Stimulated activated CD8-positive, alpha-beta memory T cell treated with anti-CD3 and anti-CD28 coated beads, Interleukin-15, amount 100 ng/mL, for 4 hours (primary cell): Measurements from ENCODE around the gene LPCAT4.
"Not testable (repeated sequence)": the region's sequence is repeated elsewhere in the genome, so short reads cannot be mapped to it uniquely, and the experiment has no call there.

Source experiments
- DNase-seq, 2 donors: peaks; one replicate each; pipeline ENCODE4 v3.0.0-alpha.2; 2020; ENCODE audit warnings: low read depth in 2 of 2

LPCAT4 gene

DNA sequence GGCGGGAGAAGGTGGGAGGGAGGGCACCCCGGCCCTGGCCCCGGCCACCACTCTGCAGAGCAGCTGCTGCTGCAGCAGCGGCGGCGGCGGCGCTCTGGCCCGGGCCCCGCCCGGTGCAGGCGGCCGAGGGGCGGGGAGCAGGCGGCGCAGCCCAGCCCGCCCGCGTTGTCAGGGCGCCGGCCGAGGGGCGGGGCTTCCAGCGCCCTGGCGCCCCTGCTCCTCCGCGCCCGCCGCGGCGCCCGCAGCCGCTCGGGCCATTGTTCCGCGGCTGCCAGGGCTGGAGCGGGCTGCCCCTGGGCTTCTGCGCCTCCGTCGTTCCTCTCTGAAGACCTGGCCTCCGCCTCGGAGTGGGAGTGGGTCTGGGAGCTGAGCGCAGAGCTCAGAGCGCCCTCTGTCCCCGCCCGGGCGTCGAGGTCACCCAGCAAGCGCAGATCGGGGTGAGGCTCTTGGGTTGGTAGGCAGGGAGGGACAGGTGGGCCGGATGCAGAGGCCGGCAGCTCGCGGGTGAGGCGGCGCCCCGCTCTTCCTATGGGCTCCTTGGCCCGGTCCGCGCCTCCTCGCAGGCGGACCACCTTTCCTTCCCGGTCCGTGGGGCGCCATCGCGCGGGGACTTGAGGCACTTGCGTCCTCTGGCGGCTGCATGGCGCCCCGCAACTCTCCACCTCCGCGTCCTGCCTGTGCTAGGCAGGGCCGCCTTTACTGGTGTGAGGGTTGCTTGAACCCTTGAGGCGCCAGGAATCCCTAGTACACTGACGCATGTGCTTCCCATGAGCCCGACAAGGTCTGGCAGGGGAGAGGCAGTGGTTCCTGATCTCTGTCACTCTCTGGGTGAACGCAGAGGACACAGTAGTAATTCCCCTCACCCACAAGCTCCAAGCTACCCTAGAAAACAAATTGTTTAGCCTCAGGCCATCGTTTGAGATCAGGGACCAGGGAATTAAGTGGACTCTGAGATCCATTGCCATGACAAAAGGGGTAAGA, at the start of gene LPCAT4:
Gene LPCAT4 (minus strand): TSS at position 96 of the 981 bp plus-strand sequence. CDS start 96 bp downstream, outside the sequence.
- DNase-seq: peak; percentile 73 to 74

DNA sequence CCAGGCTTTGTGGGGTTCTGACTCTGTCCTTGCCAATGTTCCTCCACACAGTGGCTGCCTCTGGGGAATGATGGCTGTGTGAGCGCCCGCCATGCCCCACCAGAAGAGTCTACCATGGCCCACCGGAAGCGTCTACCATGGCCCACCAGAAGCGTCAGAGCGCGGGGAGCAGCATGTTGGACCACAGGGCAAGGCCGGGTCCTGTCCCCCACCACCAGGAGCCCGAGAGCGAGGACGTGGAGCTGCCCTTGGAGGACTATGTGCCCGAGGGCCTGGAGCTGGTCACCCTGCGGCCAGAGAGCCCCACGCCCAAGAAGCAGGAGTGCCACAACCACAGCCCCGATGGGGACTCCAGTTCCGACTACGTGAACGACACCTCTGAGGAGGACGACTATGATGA, 42.5 kb upstream of the LPCAT4 start:
- DNase-seq: not testable (repeated sequence)

DNA sequence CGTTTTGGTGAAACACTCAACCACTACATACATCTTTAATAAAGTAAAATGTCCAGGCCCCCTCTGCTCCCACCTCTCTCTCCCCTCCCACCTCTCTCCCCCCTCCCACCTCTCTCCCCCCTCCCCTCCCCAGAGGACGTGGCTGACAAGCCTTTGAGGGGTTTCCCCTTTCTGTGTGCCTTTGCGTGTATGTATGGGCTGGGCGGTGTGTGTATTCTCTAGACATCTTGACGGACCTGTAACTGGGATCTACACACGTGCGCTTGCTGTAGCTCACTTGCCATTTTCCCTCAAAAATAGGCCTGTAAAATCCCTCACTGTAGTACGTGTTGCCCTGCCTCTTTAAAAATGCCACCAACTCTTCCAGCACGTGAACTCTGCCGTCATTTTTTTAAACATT, 42.0 kb upstream of the LPCAT4 start:
- not testable (repeated sequence) for DNase-seq

GRCh38 chr15:34403899-34404298, 36.9 kb upstream of the LPCAT4 start:
- DNase-seq: not testable (repeated sequence)

DNA sequence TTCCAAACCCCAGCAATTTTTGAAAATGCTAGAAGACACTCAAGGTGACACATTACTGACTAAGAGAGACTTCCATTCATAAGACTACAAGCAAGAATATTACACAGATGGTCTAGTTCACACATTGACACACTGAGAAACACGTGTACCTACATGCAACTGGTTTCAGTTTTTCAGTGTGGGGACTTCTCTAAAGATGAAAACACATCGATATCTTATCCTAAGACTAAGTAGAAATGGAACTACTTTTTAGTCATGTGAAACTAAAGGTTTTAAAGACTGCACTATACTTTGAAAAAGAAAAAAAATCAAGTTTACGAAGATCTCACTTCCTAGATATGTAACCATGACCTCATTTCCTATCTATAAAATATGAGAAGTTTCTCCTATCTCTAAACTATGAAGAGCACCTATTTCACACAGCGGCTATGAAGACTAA, 36.2 kb upstream of the LPCAT4 start:
- not testable (repeated sequence) for DNase-seq

- not testable (repeated sequence) for DNase-seq
Measured at GRCh38 chr15:34397637-34398259, 30.8 kb upstream of the LPCAT4 start.

- not testable (repeated sequence) for DNase-seq
Measured at GRCh38 chr15:34392981-34393380, 26.0 kb upstream of the LPCAT4 start.

- DNase-seq: not testable (repeated sequence)
Measured at GRCh38 chr15:34389594-34390086, 22.6 kb upstream of the LPCAT4 start.

- DNase-seq: not testable (repeated sequence)
Measured at GRCh38 chr15:34381829-34382521, 15.0 kb upstream of the LPCAT4 start.

- DNase-seq: not testable (repeated sequence)
Measured at GRCh38 chr15:34380491-34380890, 13.5 kb upstream of the LPCAT4 start.

GRCh38 chr15:34376856-34377255, 9.9 kb upstream of the LPCAT4 start:
- no peak for DNase-seq

GRCh38 chr15:34375541-34375940, 8.5 kb upstream of the LPCAT4 start:
- not testable (repeated sequence) for DNase-seq

- DNase-seq: no peak
Measured at GRCh38 chr15:34374816-34375215, 7.8 kb upstream of the LPCAT4 start.

- DNase-seq: no peak
Measured at GRCh38 chr15:34373951-34374350, 7.0 kb upstream of the LPCAT4 start.

DNA sequence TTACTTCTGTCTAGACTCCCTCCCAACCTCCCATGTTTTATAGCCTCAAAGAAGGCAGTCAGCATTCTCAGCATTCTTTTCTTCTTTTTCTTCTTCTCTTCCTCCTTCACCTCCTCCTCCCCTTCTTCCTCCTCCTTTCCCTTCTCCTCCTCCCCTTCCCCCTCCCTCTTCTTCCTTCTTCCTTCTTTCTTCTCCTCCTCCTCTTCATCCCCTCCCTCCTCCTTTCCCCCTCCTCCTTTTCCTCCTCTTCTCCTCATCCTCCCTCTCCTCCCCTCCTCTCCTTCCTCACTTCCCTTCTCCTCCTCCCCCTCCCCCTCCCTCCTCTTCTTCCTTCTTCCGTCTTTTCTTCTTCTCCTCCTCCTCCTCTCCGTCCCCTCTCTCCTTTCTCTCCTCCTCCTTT, 3.6 kb upstream of the LPCAT4 start:
- DNase-seq: no peak

DNA sequence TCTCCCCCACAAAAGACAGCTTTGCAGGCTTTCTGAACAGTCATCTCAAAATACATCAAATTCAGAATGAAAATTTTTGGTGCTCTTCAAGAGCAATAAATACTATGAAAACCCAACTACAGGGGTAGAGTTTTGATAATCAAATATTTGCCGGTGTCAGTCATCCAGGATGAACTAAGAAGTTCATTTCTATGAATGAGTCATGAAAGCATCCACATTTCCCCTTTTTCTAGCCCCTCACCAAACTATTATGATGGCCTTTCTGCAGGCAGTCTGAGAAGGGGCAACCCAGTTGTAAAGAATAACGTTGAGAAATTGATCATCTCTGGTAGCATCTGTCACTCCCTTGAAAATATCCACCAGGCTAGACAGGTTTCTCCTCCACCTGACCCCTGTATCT, 3.1 kb upstream of the LPCAT4 start:
- no peak for DNase-seq

DNA sequence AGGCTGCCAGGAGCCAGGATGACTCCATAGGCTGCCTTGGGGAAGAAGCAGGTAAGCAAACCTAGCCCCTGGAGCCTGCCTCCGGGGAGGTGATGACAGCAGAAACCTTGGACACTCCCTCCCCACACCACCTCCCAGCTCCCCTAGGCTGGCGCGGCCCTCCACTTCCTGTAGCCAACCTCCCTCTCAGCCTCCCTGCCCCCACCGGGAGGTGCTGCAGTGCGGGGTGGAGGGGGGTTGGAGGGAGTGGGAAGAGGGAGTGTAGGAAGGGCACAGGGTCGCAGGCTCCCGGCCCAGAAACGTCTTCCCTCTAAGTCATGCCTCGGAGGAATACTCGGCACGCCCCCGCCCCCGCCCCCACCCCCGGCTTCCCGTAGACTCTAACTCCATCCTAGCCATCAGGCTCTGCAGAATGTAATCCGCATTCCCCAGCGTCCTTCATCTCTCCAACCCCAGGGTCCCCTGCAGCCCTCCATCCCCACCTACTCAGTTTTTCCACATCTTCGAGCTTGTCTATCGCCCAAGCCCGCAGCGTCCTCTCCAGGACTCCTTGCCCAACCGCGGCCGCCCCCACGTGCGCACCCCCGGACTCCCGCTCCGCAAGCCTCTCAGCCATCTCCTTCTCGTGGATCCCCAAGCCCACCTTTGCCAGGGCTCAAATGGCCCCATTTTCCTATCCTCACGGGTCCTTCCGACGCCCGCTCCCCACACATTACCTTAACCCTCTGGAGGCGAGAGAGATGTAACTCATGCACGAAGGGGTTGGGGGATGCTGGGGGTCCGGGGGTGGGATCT, 528 bp downstream of the LPCAT4 start:
- peak in 1 of 2 donors; percentile 17 for DNase-seq

GRCh38 chr15:34365836-34366235, 1.2 kb downstream of the LPCAT4 start:
- no peak for DNase-seq

DNA sequence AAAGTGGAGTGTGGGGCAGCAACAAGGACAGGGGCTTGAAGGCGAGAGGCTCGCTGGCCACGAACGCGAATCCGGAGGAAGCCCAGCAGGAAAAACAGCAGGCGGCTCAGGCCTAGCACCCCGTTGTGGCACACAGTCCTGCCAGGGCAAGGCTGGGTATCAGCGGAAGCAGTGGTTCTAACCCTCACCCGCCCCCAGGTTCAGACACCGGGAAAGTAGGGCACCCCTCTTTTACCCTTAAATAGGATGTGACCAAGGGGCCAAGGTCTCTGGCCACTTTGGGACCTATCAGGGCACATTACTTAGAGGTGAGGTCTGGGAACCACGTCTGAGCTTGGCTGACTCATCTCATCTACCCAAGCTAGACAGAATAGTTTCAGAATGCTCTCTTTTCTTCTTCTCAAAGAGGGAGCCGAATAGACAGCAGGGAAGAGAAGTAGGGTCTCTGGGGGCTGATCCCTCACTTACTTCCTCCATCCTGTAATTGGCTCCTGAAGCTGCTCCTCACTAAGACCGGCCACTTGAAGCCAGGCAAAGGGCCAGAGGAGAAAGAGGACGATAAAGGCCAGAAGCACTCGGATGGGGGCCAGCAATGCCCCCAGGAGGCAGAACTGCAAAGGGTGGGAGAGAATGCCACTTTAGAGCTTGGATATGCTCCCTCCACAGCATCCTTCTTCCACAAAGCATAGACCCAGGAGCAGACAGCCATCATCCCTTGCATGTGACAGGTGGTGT, 1.7 kb downstream of the LPCAT4 start:
- no peak for DNase-seq

- no peak for DNase-seq
Measured at GRCh38 chr15:34364041-34364440, 3.0 kb downstream of the LPCAT4 start.
